ENCODE data around the gene MRPS18C.

Gene MRPS18C

DNA sequence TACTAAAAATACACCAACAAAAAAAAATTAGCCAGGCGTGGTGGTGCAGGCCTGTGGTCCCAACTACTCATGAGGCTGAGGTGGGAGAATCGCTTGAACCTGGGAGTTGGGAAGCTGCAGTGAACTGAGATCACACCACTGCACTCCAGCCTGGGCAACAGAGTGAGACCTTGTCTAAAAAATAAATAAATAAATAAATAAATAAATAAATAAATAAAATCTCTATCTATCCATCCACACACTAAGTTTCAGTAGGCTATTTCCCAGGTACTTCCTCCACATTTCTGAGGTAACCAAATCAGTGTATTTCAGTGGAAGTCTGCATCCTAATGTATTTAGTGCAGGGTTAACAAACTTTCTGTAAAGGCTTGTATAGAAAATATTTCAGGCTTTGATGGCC is 18.1 kb downstream of the MRPS18C start (continued):
- TF ChIP-seq ZNF10 (tag by site-specific recombination; IDR thresholded peaks at IDR 0.05): no peak
- TF ChIP-seq, protein P1, sequence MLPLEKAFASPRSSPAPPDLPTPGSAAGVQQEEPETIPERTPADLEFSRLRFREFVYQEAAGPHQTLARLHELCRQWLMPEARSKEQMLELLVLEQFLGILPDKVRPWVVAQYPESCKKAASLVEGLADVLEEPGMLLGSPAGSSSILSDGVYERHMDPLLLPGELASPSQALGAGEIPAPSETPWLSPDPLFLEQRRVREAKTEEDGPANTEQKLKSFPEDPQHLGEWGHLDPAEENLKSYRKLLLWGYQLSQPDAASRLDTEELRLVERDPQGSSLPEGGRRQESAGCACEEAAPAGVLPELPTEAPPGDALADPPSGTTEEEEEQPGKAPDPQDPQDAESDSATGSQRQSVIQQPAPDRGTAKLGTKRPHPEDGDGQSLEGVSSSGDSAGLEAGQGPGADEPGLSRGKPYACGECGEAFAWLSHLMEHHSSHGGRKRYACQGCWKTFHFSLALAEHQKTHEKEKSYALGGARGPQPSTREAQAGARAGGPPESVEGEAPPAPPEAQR (tag by site-specific recombination; IDR thresholded peaks at IDR 0.05): no peak
- TF ChIP-seq, protein P2, sequence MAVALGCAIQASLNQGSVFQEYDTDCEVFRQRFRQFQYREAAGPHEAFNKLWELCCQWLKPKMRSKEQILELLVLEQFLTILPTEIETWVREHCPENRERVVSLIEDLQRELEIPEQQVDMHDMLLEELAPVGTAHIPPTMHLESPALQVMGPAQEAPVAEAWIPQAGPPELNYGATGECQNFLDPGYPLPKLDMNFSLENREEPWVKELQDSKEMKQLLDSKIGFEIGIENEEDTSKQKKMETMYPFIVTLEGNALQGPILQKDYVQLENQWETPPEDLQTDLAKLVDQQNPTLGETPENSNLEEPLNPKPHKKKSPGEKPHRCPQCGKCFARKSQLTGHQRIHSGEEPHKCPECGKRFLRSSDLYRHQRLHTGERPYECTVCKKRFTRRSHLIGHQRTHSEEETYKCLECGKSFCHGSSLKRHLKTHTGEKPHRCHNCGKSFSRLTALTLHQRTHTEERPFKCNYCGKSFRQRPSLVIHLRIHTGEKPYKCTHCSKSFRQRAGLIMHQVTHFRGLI (tag by site-specific recombination; IDR thresholded peaks at IDR 0.05): no peak
- TF ChIP-seq REPIN1 (tag by site-specific recombination; IDR thresholded peaks at IDR 0.05; ENCODE audit: low read depth): no peak
- TF ChIP-seq TCF7L2 (IDR thresholded peaks at IDR 0.05; ENCODE audit: borderline replicate concordance, low read depth, low read length): no peak
- TF ChIP-seq, protein P3, sequence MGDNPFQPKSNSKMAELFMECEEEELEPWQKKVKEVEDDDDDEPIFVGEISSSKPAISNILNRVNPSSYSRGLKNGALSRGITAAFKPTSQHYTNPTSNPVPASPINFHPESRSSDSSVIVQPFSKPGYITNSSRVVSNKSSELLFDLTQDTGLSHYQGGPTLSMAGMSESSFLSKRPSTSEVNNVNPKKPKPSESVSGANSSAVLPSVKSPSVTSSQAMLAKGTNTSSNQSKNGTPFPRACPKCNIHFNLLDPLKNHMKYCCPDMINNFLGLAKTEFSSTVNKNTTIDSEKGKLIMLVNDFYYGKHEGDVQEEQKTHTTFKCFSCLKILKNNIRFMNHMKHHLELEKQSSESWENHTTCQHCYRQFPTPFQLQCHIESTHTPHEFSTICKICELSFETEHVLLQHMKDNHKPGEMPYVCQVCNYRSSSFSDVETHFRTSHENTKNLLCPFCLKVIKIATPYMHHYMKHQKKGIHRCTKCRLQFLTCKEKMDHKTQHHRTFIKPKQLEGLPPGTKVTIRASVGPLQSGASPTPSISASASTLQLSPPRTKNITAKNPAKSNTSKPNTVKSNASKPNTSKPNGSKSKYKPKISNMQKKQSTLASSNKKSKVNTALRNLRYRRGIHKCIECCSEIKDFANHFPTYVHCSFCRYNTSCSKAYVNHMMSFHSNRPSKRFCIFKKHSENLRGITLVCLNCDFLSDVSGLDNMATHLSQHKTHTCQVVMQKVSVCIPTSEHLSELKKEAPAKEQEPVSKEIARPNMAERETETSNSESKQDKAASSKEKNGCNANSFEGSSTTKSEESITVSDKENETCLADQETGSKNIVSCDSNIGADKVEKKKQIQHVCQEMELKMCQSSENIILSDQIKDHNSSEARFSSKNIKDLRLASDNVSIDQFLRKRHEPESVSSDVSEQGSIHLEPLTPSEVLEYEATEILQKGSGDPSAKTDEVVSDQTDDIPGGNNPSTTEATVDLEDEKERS (tag by site-specific recombination; IDR thresholded peaks at IDR 0.05): no peak
- TF ChIP-seq ZNF394 (tag by site-specific recombination; IDR thresholded peaks at IDR 0.05; ENCODE audit: borderline replicate concordance): peak; percentile 96
- TF ChIP-seq YY1 (tag by site-specific recombination; IDR thresholded peaks at IDR 0.05): no peak
- TF ChIP-seq ZNF350 (tag by site-specific recombination; IDR thresholded peaks at IDR 0.05): no peak
- TF ChIP-seq ZNF366 (tag by site-specific recombination; conservative IDR thresholded peaks at IDR 0.05): 0 out of 2 replicates have a peak, but pooled peaks have one; percentile 20
- TF ChIP-seq, protein P4, sequence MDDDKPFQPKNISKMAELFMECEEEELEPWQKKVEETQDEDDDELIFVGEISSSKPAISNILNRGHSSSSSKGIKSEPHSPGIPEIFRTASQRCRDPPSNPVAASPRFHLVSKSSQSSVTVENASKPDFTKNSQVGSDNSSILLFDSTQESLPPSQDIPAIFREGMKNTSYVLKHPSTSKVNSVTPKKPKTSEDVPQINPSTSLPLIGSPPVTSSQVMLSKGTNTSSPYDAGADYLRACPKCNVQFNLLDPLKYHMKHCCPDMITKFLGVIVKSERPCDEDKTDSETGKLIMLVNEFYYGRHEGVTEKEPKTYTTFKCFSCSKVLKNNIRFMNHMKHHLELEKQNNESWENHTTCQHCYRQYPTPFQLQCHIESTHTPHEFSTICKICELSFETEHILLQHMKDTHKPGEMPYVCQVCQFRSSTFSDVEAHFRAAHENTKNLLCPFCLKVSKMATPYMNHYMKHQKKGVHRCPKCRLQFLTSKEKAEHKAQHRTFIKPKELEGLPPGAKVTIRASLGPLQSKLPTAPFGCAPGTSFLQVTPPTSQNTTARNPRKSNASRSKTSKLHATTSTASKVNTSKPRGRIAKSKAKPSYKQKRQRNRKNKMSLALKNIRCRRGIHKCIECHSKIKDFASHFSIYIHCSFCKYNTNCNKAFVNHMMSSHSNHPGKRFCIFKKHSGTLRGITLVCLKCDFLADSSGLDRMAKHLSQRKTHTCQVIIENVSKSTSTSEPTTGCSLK (tag by site-specific recombination; IDR thresholded peaks at IDR 0.05): no peak
- TF ChIP-seq, protein P5, sequence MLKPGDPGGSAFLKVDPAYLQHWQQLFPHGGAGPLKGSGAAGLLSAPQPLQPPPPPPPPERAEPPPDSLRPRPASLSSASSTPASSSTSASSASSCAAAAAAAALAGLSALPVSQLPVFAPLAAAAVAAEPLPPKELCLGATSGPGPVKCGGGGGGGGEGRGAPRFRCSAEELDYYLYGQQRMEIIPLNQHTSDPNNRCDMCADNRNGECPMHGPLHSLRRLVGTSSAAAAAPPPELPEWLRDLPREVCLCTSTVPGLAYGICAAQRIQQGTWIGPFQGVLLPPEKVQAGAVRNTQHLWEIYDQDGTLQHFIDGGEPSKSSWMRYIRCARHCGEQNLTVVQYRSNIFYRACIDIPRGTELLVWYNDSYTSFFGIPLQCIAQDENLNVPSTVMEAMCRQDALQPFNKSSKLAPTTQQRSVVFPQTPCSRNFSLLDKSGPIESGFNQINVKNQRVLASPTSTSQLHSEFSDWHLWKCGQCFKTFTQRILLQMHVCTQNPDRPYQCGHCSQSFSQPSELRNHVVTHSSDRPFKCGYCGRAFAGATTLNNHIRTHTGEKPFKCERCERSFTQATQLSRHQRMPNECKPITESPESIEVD (tag by site-specific recombination; IDR thresholded peaks at IDR 0.05): no peak
- TF ChIP-seq, protein P6, sequence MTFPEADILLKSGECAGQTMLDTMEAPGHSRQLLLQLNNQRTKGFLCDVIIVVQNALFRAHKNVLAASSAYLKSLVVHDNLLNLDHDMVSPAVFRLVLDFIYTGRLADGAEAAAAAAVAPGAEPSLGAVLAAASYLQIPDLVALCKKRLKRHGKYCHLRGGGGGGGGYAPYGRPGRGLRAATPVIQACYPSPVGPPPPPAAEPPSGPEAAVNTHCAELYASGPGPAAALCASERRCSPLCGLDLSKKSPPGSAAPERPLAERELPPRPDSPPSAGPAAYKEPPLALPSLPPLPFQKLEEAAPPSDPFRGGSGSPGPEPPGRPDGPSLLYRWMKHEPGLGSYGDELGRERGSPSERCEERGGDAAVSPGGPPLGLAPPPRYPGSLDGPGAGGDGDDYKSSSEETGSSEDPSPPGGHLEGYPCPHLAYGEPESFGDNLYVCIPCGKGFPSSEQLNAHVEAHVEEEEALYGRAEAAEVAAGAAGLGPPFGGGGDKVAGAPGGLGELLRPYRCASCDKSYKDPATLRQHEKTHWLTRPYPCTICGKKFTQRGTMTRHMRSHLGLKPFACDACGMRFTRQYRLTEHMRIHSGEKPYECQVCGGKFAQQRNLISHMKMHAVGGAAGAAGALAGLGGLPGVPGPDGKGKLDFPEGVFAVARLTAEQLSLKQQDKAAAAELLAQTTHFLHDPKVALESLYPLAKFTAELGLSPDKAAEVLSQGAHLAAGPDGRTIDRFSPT (tag by site-specific recombination; IDR thresholded peaks at IDR 0.05): no peak
- no peak for TF ChIP-seq ZNF521 (tag by site-specific recombination; IDR thresholded peaks at IDR 0.05)
- TF ChIP-seq, protein P7, sequence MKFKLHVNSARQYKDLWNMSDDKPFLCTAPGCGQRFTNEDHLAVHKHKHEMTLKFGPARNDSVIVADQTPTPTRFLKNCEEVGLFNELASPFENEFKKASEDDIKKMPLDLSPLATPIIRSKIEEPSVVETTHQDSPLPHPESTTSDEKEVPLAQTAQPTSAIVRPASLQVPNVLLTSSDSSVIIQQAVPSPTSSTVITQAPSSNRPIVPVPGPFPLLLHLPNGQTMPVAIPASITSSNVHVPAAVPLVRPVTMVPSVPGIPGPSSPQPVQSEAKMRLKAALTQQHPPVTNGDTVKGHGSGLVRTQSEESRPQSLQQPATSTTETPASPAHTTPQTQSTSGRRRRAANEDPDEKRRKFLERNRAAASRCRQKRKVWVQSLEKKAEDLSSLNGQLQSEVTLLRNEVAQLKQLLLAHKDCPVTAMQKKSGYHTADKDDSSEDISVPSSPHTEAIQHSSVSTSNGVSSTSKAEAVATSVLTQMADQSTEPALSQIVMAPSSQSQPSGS (tag by site-specific recombination; IDR thresholded peaks at IDR 0.05; ENCODE audit: low read depth): no peak
- TF ChIP-seq ZBTB7A (tag by site-specific recombination; IDR thresholded peaks at IDR 0.05; ENCODE audit: low read depth): no peak
- TF ChIP-seq ZXDB (tag by site-specific recombination; IDR thresholded peaks at IDR 0.05): peak; percentile 76; the same call in 1 of the 2 replicates
- TF ChIP-seq, protein P8, sequence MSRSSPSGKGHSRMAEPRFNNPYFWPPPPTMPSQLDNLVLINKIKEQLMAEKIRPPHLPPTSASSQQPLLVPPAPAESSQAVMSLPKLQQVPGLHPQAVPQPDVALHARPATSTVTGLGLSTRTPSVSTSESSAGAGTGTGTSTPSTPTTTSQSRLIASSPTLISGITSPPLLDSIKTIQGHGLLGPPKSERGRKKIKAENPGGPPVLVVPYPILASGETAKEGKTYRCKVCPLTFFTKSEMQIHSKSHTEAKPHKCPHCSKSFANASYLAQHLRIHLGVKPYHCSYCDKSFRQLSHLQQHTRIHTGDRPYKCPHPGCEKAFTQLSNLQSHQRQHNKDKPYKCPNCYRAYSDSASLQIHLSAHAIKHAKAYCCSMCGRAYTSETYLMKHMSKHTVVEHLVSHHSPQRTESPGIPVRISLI (tag by site-specific recombination; IDR thresholded peaks at IDR 0.05): no peak
- no peak for TF ChIP-seq BCL11A (tag by site-specific recombination; IDR thresholded peaks at IDR 0.05; ENCODE audit: low read depth)
- TF ChIP-seq ZNF560 (tag by site-specific recombination; IDR thresholded peaks at IDR 0.05; ENCODE audit: borderline replicate concordance): peak; percentile 87
- TF ChIP-seq KLF1 (tag by site-specific recombination; IDR thresholded peaks at IDR 0.05): no peak
- 0 out of 2 replicates have a peak, but pooled peaks have one; percentile 26 for TF ChIP-seq ZNF19 (tag by site-specific recombination; IDR thresholded peaks at IDR 0.05; ENCODE audit: low read depth)
- no peak for TF ChIP-seq MEIS1 (CRISPR knock-in tag; IDR thresholded peaks at IDR 0.05; ENCODE audit: borderline replicate concordance)
